Keratinocyte (primary cell): ENCODE results near the gene ALK.

Experiments
- CTCF ChIP-seq, 3 experiments: IDR thresholded peaks in 1 of 3; conservative IDR thresholded peaks in 1 of 3; optimal IDR thresholded peaks in 1 of 3; 2 replicates in 2 of 3; 3 replicates in 1 of 3; pipeline versions ENCODE3 to v1.5.1; 2011; ENCODE audit warnings: low read length in 3 of 3, mild to moderate bottlenecking in 3 of 3, moderate library complexity in 2 of 3, control low read depth in 1 of 3, inconsistent platforms in 1 of 3; ENCODE audit not compliant: insufficient read depth in 2 of 3; ENCODE audit errors: extremely low read depth in 1 of 3
- EZH2 ChIP-seq: IDR thresholded peaks from one replicate; pipeline ENCODE4 v1.6.1; 2012; ENCODE audit warnings: inconsistent platforms, mild to moderate bottlenecking, low read length, moderate library complexity

GRCh38 chr2:29803537-29803936 lies 117.8 kb downstream of the ALK start:
- no peak for TF ChIP-seq CTCF (optimal IDR thresholded peaks at IDR 0.05 in 1 of 3, IDR thresholded peaks at IDR 0.05 in 1 of 3, conservative IDR thresholded peaks at IDR 0.05 in 1 of 3; ENCODE audit: extremely low read depth in 1 of 3, insufficient read depth in 2 of 3, low read length in 3 of 3)
- no peak for TF ChIP-seq EZH2
